Gastrocnemius medialis (tissue), 4 donors: ENCODE results near the gene SNURF. TPM values are rescaled to one million over a fixed set of nuclear protein-coding genes. Genes with fewer than 3 reads are reported as not detected.
"Not testable (repeated sequence)": the region's sequence is repeated elsewhere in the genome, so short reads cannot be mapped to it uniquely, and the experiment has no call there.

Experiments
- ATAC-seq, 2 donors: fragments of 150-250 bp; one replicate each; pipeline ENCODE4 v1.9.1; 2016
- DNase-seq, 2 donors: peaks; one replicate each; pipeline ENCODE4 v3.0.0-alpha.2; 2019
- H3K27ac ChIP-seq, 4 donors: fragments of 200-600 bp; sonication (generic); 1 replicate in 1 of 4; 2 replicates in 3 of 4; pipeline ENCODE4 v1.5.1; 2016 to 2018; ENCODE audit warnings: mild to moderate bottlenecking in 2 of 4, moderate library complexity in 1 of 4
- H3K27me3 ChIP-seq, 3 donors: fragments of 200-600 bp; sonication (generic) in 2 of 3; 1 replicate in 1 of 3; 2 replicates in 2 of 3; pipeline versions ENCODE4 v1.5.1 to v1.6.0; 2016 to 2019; ENCODE audit warnings: mild to moderate bottlenecking in 1 of 3, moderate library complexity in 1 of 3
- H3K36me3 ChIP-seq, 2 donors: fragments of 200-600 bp; sonication (generic) in 1 of 2; one replicate each; pipeline ENCODE4 v1.5.1; 2017 to 2018
- H3K4me1 ChIP-seq, 2 donors: fragments of 200-600 bp; sonication (generic) in 1 of 2; one replicate each; pipeline ENCODE4 v1.5.1; 2016 to 2017; ENCODE audit warnings: mild to moderate bottlenecking in 2 of 2
- H3K4me3 ChIP-seq, 4 donors: fragments of 200-600 bp; sonication (generic) in 3 of 4; 1 replicate in 1 of 4; 2 replicates in 3 of 4; pipeline ENCODE4 v1.5.1; 2016 to 2019; ENCODE audit warnings: mild to moderate bottlenecking in 2 of 4
- H3K9me3 ChIP-seq, 3 donors: fragments of 200-600 bp; sonication (generic) in 2 of 3; 1 replicate in 1 of 3; 2 replicates in 2 of 3; pipeline ENCODE4 v1.5.1; 2016 to 2019
- POLR2A ChIP-seq, 2 donors: fragments of 450-650 bp; IDR thresholded peaks; one replicate each; pipeline ENCODE4 v1.6.1; 2017; ENCODE audit warnings: antibody characterized with exemption in 2 of 2, mild to moderate bottlenecking in 2 of 2, moderate library complexity in 2 of 2
- in situ Hi-C, 4 donors: fragments of 200-750 bp; cut with MboI; loops; one replicate each; pipeline versions ENCODE4 v1.15.0 to v1.8.0; 2017; ENCODE audit warnings: low sequenced_read_pairs in 4 of 4
- intact Hi-C: fragments of 100-400 bp; cut with DNase I; formaldehyde crosslinking; loops from one replicate; pipeline ENCODE4 v1.15.1; 2023; ENCODE audit warnings: low total_unique reads
- total RNA-seq, 4 donors: library from RNA; depleted of rRNA; stranded (reverse); fragments of >200 nt; gene quantifications; one replicate each; pipeline versions ENCODE4 v1.1.0 to v1.2.3, GENCODE V29; 2016
- TF ChIP-seq, protein P1 (sequence below), 5 experiments: fragments of 450-650 bp in 3 of 5; fragments of 200-600 bp in 2 of 5; sonication (generic) in 2 of 5; IDR thresholded peaks in 4 of 5; conservative IDR thresholded peaks in 1 of 5; 1 replicate in 4 of 5; 2 replicates in 1 of 5; pipeline ENCODE4 v1.5.1; 2016 to 2019; ENCODE audit warnings: antibody characterized with exemption in 5 of 5, mild to moderate bottlenecking in 3 of 5, moderate library complexity in 3 of 5

Gene SNURF
- total RNA-seq, 4 donors from 2014 or later: 3.8 to 16.5 (median 6.0) TPM

DNA sequence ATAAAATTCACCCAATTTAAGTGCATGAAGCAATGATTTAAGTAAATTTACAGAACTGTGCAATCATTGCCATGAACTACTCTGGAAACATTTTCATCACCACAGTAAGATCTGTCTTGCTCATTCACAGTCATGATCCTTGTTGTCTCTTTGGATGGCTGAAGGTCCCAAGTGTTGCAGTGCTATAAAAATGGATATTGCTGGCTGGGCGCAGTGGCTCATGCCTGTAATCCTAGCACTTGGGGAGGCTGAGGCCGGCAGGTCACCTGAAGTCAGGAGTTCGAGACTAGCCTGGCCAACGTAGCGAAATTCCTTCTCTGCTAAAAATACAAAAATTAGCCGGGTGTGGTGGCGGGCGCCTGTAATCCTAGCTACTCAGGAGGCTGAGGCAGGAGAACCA, 17.0 kb downstream of the SNURF start:
- intact Hi-C loops: no loop called here
- in situ Hi-C loops: no loop called here
- no peak for TF ChIP-seq POLR2A (IDR thresholded peaks at IDR 0.05)
- TF ChIP-seq, protein P1, sequence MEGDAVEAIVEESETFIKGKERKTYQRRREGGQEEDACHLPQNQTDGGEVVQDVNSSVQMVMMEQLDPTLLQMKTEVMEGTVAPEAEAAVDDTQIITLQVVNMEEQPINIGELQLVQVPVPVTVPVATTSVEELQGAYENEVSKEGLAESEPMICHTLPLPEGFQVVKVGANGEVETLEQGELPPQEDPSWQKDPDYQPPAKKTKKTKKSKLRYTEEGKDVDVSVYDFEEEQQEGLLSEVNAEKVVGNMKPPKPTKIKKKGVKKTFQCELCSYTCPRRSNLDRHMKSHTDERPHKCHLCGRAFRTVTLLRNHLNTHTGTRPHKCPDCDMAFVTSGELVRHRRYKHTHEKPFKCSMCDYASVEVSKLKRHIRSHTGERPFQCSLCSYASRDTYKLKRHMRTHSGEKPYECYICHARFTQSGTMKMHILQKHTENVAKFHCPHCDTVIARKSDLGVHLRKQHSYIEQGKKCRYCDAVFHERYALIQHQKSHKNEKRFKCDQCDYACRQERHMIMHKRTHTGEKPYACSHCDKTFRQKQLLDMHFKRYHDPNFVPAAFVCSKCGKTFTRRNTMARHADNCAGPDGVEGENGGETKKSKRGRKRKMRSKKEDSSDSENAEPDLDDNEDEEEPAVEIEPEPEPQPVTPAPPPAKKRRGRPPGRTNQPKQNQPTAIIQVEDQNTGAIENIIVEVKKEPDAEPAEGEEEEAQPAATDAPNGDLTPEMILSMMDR (IDR thresholded peaks at IDR 0.05 in 4 of 5, conservative IDR thresholded peaks at IDR 0.05 in 1 of 5): no peak
- Histone ChIP-seq H3K27me3 (no peaks in the 10 kb centered on the region), H3K9me3 (no peaks in the 10 kb centered on the region), H3K4me3 (no peak overlapping the region), H3K36me3 (peaks cover 0 to 15% of the 10 kb centered on the region in 2 donors), H3K4me1 (no peaks in the 10 kb centered on the region), H3K27ac (no peak overlapping the region)
- DNase-seq (no peak), ATAC-seq (no peak)

DNA sequence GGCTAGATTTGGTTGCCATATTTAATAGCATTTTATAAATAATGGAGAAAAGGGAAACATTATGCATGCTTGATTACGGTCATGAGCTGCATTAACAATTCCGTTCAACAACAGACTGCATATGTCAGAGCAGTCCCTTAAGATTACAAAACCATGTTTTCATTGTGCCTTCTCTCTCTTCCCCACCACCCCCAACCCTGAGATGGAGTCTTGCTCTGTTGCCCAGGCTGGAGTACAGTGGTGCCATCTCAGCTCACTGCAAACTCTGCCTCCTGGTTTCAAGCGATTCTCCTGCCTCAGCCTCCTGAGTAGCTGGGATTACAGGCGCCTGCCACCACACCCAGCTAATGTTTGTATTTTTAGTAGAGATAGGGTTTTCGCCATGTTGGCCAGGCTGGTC, 17.9 kb downstream of the SNURF start:
- H3K27me3 ChIP-seq, H3K9me3 ChIP-seq, H3K27ac ChIP-seq, intact Hi-C loops, in situ Hi-C loops, H3K4me1 ChIP-seq, H3K4me3 ChIP-seq, ATAC-seq, DNase-seq: not testable (repeated sequence)
- peaks cover 0 to 16% of the 10 kb centered on the region in 2 donors for H3K36me3 ChIP-seq

DNA sequence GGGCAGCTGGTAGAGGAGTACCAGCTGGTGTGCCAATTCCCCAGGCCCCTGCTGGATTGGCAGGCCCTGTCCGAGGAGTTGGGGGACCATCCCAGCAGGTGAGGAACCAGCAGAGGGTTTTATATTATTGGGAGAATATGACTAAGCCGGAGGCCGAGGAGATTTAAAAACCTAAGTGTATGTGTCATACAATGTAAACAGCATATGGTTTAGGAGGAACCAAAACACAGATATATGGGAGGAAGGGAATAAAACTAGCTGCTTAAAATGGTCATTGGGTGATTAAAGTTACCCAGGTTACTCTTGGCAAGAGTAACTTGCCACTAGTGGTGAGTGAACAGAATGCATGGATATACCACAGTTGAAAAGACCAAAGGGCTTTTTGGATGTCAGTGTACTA, 22.1 kb downstream of the SNURF start:
- in situ Hi-C loops (loop anchor here in 1 of 4 donors (25.0 kb wide), 1 partner anchor 485 kb away; no protein-coding TSS in a partner anchor), intact Hi-C loops (no loop called here)
- DNase-seq: no peak
- no peaks in the 10 kb centered on the region for H3K27me3 ChIP-seq
- no peak overlapping the region for H3K27ac ChIP-seq
- H3K4me1 ChIP-seq: no peaks in the 10 kb centered on the region
- H3K36me3 ChIP-seq: peaks cover 4 to 41% of the 10 kb centered on the region in 2 donors
- H3K4me3 ChIP-seq: no peak overlapping the region
- no peaks in the 10 kb centered on the region for H3K9me3 ChIP-seq
- no peak for ATAC-seq
- TF ChIP-seq, protein P1 (IDR thresholded peaks at IDR 0.05 in 4 of 5, conservative IDR thresholded peaks at IDR 0.05 in 1 of 5): no peak
- TF ChIP-seq POLR2A (IDR thresholded peaks at IDR 0.05): no peak

DNA sequence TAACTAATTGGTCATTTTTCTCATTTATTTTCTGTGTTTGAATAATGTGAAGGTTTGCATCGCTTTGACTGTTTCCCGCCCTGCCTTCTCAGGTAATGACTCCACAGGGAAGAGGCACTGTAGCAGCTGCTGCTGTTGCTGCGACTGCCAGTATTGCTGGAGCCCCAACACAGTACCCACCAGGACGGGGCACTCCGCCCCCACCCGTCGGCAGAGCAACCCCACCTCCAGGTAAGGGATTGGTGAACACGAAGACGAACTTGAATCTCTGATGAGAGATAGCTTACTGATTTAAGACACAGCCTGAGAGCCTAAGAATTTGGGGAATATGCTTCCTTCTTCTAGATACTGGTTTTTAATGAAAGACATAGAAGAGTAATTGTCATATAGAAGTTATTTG, 22.9 kb downstream of the SNURF start:
- DNase-seq (no peak), ATAC-seq (no peak)
- no peak overlapping the region for H3K27ac ChIP-seq
- H3K9me3 ChIP-seq: no peaks in the 10 kb centered on the region
- in situ Hi-C loops (loop anchor here in 1 of 4 donors (25.0 kb wide), 1 partner anchor 485 kb away; no protein-coding TSS in a partner anchor), intact Hi-C loops (no loop called here)
- peaks cover 4 to 48% of the 10 kb centered on the region in 2 donors for H3K36me3 ChIP-seq
- H3K4me1 ChIP-seq: no peaks in the 10 kb centered on the region
- no peak overlapping the region for H3K4me3 ChIP-seq
- no peaks in the 10 kb centered on the region for H3K27me3 ChIP-seq
- TF ChIP-seq, protein P1 (IDR thresholded peaks at IDR 0.05 in 4 of 5, conservative IDR thresholded peaks at IDR 0.05 in 1 of 5): no peak
- no peak for TF ChIP-seq POLR2A (IDR thresholded peaks at IDR 0.05)

DNA sequence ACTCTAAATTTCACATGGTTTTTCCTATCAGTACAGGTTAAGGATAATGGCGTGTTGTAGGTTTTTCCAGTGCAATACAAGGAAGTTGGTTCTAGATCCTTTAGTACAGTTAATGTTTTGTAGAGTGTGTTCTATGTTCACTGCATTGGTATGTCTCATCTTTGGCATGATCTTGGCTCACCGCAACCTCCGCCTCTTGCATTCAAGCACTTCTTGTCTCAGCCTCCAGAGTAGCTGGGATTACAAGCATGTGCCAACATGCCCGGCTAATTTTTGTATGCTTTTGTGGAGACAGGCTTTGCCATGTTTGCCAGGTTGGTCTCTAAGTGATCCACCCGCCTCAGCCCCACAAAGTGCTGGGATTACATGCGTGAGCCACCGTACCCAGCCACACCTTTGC, 30.4 kb downstream of the SNURF start:
- intact Hi-C loops (no loop called here), in situ Hi-C loops (loop anchor here in 1 of 4 donors (25.0 kb wide), 1 partner anchor 477 kb away; no protein-coding TSS in a partner anchor)
- Histone ChIP-seq H3K27ac (peak overlapping the region in 1 of 4 donors; percentile 30), H3K27me3 (no peaks in the 10 kb centered on the region), H3K9me3 (no peaks in the 10 kb centered on the region), H3K36me3 (peaks cover 0 to 27% of the 10 kb centered on the region in 2 donors), H3K4me1 (no peaks in the 10 kb centered on the region), H3K4me3 (no peak overlapping the region)
- peak in 1 of 2 donors; percentile 67 for ATAC-seq
- no peak for TF ChIP-seq POLR2A (IDR thresholded peaks at IDR 0.05)
- TF ChIP-seq, protein P1 (IDR thresholded peaks at IDR 0.05 in 4 of 5, conservative IDR thresholded peaks at IDR 0.05 in 1 of 5): no peak
- no peak for DNase-seq
